HG03280 (cell line): ENCODE data around the gene UNC93B1.
"Not testable (repeated sequence)": the region's sequence is repeated elsewhere in the genome, so short reads cannot be mapped to it uniquely, and the experiment has no call there.

Experiments
- ATAC-seq: cut with Tn5 transposase; IDR thresholded peaks from one replicate; pipeline ENCODE4 v1.9.1; 2021; ENCODE audit warnings: mild to moderate bottlenecking, moderate library complexity; ENCODE audit not compliant: unreplicated experiment

UNC93B1 gene

DNA sequence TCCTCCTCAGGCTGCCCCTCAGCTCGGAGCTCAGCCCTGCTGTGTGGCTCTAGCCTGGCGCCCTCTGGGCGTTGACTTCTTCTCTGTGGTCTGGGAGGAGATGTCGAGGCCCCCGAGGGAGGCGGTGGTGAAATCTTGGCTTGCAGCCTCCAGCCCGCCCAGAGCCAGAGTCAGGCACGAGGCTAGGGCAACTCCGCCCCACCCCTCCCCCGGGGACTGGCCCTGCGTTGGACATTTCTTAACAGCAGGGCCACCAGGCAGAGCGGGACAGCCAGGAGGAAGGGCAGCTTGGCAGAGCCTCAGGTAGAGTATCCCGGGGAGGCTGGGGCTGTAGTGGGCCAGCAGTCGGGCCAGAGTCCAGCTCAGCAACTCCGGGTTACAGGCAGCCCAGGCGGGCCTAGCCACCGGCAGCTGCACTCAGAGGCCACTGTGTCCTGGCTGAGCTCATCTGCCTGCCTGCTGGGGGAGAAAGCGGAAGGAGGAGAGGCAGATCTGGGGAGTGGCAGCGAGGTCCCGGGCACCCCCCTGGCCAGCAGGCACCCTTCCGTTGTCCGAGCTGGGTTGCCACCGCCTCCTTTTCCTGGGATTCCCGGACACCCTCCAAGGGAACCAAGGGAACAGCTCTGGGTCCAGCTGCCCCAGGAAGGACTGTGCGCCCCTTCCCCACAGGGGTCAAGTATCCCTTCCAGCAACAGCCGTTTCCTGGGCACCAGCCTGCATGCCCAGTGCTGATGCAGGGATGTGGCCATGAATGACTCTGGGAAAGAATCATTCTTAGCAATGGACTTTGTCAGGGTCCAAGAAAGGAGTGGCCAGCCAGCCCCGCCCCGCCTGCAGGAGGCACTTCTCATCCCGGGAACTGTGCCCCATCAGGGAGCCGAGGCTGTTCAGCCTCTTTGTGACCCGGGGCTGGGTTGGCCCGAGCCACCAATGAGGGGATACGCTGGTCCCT is 6.5 kb upstream of the UNC93B1 start, which contains the start of gene ALDH3B1:
TSS of gene ALDH3B1 (plus strand) at position 238 of the 952 bp plus-strand sequence. CDS start 4,971 bp downstream, outside the sequence.
- no peak for ATAC-seq

DNA sequence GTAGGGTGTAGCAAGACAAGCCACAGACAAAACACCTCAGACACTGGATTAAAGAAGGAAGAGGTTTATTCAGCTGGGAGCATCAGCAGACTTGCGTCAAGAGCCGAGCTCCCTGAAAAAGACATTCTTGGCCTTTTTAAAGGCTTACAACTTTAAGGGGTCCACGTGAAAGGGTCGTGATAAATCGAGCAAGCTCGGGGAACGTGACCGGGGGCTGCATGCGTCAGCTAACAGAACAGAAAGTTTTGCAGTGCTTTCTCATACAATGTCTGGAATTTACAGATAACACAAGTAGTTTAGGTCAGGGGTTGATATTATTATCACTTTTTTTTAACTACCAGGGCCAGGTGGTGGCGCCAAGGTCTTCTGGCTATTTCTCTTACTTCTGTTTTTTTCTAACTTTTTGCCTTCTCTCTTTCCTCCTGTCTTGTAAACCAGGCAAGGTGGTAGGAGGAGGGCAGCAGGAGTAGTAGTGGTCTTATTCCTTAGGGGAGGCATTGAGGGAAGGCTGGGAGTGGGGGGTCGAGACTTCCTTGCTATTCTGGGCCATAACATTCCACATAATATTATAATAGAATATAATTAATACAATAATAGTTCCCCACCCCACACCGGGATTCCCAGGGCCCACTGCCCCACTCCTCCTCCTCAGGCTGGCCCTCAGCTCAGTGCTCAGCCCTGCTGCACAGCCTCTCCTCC is 5.6 kb upstream of the UNC93B1 start:
- no peak for ATAC-seq

DNA sequence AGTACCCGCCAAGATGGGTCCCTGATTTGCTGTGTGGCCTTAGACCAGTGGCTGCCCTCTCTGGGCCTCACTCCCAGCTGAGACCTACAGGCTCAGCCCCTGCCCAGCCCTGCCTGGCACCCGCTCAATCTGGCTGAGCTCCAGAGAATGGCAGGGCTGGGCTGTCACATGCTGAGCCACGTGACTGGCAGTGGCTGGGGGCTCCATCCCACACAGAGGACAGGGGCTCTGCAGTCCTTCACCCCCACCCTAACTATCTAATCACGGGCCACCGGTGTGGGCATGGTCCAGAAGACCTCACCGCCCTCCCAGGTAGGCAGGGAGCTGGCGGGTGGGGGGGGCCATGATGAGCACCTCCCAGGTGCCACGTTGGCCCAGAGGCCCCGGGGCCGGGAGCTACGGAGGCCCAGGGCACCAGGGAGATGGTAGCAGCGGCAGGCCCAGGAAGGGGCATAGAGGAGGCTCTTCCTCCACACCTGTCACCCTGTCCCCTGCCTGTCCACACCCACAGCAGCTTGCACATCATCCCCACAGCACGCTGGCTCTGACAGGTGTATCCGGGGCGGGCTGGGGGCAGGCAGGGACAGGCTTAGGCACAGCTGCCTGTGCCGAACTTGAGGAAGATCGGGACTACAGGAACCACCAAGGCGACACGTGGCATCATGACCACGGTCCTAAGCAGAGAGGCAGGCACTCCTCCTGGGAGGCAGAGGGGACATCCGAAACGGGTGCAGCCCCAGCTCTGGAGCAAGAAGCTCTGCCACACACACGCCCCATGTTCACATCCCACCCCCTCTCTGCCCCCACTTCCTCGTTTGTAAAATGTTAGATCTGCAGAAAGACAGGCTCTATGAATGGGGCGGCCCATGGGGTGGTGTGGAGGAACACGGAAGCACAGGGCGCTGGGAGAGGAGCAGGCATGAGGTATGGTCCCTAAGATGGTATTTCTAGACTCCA is 4.8 kb upstream of the UNC93B1 start:
- no peak for ATAC-seq

DNA sequence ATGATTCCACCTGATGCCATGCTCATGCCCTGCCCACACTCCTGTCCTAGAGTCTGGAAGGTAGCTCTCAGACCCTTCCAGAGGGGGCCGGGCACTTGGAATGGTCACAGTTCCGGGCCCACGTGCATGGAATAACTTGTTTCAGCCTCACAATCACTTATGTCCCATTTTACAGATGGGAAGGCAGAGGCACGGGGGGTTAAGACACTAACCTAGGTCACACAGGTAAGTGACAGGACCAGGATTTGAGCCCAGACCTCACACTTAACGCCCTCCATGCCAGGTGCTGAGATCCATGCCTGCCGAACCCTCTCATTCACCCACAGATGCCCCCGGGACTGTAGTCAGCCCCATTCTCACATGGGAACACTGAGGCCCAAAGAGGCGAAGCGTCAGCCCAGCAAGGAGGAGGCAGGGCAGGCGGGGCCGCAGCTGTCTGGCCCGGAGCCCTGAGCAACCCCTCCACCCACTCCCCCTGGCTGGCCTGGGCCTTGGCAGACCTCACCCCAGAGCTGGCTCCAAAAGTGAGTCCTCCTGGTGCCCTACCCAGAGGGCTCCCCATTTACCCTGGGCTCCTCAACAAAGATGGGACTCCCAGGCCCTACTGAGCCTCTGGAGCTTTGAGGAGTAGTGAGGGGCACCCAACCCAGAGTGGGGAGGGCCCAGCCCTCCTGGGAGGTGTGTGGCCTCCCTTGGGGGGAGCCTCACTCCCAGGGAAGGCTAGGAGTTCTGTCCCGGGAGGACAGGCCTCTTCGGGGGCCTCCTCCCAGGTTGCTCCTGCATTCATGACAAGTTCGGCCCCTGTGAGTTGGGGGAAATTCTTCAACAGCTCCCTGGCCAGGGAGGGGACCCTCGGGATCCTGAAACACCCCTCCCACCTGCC is 3.8 kb upstream of the UNC93B1 start:
- no peak for ATAC-seq

DNA sequence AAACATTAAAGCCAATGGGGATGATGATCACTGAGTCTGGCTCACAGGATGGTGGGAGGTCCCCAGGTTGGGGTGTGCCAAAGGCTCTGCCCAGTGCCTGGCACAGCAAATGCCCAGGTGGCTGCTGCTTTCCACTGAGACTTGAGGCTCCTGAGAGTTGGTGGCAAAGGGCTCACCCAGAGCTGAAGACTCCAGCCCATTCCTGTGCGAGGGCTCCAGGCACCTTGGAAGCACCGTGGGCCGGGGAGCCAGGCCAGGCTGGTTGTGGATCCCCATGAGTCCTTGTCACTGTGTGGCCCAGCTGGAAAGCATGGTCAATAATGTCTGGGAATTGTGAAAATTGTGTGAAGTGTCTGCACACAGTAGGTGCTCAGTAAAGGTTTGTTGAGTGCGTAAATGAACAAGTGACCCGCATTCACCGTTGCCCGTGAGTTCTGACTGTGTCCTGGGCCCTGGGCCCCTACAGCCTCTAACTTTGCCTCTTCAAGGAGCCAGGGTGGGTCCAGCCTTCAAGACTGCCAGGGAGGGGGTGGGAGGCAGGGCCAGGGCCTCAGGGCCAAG is 2.8 kb upstream of the UNC93B1 start:
- ATAC-seq, result no peak

DNA sequence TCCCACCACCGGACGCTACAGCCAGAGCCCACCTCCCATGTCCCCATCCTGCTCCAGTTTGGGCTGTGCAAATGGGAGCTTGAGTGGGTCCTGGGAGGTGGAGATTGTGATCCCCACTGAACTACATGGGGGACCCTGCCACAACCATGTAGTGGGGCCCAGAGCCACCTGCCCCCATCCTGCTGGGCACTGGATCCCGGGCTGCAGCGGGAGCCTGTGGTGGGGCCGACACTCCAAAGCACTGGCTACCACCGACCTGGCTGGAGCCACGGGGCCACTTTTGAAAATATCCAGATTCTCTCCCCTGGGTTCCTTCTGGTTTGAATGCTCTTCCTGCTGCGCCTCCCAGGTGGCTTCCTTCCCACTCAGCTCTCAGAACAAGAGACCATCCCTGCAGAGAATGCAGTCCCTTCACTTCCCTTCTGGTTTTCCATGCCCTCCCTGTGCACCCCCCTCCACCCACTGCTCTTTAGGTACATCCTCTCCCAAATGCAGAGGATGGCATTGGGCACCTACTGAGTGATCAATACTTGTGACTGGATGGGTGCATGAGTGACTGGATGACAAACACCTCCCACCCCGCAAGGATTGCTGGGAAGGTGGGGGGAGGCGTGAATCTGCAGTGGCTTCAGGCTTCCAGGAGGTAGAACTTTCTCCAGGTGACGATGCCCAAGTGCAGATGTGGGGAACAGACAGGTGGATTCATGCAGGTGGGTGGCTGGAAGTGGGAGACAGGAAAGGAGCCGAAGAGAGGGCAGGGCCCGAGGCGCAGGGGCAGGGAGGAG is 846 bp upstream of the UNC93B1 start:
- ATAC-seq, result no peak

DNA sequence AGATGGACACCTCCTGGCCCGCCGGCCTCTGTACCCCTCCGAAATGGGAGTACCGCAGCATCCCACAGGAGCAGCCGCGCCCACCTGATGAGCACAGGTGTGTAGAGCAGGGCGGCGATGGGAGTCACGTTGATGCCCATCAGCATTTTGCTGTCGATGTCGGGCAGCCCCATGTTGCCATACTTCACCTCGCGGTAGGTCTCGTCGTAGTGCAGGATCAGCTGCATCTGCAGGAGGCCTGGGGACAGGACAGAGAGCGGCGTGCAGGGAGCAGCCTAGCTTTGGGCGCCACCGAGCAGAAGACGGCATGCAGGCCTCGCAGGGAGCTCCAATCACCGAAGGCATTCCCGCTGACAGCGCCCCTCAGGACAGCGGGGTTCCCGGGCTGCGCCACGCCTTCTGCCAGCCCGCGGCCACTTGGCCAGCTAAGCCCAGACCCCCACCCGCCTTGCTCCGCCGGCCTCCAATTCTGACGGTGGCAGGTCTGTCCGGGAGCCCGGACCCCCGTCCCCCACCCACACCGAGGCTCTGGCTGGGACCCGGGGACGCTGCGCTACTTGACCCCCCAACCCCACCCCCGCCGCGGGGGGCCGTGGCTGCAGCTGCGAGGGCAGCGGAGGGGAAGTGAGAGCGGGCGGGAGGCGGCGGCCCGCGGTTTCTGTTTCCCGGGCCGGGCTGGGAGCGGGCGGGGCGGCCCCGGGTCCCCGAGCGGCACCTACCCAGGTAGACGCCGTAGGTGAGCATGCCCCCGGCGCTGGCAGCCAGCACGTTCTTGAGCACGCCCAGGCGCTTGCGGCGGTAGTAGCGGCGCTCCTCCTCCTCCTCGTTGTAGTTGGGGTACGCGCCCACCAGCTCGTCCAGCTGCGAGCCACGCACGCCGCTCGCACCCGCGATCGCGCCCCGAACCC is 705 bp downstream of the UNC93B1 start:
- peak; percentile 41 for ATAC-seq

DNA sequence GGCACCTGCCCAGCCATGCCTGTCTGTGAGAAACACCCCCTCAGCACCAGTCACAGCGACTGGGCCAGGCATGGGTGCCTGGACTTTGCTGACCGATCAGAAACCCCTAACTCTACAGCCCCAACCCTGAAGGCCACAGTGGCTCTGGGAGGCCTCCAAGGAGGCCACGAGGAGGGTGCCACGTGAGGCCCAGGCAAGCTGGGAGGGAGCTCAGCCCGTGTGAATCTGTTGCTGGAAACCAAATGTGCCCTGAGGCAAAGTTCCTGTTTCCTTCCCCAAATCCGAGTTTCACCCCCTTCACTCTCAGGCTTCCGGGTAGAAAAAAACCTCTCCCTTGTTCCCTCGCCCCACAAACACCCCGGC is 1.3 kb downstream of the UNC93B1 start:
- peak; percentile 6 for ATAC-seq

DNA sequence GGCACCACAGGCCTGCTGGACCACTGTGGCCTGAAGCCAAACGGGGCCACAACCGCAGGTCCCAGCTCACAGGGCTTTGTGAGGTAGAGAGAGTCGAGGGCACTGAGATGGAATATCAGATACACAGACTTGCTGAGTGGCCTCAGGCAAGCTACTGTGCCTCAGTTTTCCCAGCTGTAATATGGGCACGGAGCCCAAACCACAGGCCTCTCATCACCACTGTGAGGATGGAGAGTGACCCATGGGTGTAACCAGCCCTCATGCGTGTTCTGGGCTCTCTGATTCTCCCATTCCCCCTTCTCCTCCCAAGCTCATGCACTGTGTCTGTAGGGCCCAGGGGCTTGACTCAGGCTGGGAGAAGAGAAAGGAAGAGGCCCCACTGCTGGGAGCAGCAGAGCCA is 4.2 kb downstream of the UNC93B1 start:
- no peak for ATAC-seq

DNA sequence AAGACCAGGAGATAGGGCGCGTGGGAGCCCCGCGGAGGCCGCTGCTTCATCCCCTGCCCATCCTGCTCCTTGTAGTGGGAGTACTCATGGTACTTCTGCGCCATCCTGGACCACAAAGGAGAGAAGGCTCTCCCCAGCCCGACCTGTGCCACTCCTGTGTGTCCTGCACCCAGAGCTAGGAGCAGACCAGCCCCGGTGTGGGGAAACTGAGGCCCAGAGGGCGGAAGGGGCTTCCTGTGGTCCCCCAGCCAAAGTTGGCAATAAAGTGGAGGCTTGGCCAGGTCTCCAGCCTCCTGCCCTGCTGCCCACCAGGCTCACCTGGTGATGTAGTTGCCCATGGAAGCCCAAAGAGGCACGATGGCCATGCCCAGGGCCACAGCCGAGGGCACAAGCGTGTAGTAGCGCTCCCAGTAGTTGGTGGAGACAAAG is 4.7 kb downstream of the UNC93B1 start:
- no peak for ATAC-seq

DNA sequence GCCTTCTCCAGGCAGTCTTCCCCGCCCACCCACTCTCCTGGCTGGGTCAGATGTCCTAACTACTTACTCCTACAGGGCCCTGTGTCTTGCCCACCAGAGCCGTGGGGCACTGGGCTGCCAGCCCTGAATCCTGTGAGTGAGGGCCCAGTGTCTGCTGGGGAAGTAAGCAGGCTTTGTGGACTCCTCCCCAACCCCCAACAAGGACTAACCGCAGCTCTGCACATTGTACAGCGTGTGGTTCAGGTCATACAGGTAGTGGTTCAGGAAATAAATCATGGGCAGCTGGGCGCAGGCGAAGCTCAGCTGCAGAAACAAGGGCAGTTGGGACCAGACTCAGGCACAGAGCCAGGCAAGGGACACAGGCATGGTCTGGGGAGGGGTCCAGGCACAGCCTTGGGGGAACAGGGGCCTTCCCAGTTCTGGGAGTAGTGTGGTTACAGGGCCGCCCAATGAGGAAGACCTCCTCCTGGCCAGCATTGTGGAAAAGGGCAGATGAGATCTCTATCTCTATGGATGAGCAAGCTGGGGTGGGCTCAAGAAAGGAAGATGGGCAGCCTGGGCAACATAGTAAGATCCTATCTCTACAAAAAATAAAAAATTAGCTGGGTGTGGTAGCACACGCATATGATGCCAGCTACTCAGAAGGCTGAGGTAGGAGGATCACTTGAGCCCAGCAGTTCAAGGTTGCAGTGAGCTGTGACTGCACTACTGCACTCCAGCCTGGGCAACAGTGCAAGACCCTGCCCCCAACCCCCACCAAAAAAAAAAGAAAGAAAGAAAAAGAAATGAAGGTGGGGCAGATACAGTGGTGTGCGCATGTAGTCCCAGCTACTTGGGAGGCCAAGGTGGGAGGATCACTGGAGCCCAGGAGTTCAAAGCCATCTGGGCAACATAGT is 5.5 kb downstream of the UNC93B1 start:
- no peak for ATAC-seq

DNA sequence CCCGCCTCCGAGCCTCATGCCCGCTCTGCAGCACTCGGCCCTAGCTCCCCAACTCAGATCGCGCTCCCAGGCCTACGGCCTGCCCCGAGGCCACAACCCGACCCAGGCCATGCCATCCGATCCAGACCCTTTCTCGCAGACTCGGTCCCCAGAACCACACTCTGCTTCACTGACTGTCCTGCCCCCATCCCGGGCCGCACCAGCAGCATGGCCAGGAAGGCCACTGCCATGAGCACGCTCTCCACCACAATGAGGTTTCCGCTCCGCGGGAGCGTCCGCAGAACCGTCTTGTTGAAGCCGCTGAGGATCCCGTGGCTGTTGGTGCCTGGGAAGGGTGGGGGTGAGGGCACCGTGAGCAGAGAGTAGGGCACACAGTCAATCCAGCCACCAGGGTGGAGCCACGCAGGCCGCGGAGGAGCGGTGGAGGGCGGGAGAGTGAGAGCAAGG is 6.4 kb downstream of the UNC93B1 start:
- no peak for ATAC-seq

DNA sequence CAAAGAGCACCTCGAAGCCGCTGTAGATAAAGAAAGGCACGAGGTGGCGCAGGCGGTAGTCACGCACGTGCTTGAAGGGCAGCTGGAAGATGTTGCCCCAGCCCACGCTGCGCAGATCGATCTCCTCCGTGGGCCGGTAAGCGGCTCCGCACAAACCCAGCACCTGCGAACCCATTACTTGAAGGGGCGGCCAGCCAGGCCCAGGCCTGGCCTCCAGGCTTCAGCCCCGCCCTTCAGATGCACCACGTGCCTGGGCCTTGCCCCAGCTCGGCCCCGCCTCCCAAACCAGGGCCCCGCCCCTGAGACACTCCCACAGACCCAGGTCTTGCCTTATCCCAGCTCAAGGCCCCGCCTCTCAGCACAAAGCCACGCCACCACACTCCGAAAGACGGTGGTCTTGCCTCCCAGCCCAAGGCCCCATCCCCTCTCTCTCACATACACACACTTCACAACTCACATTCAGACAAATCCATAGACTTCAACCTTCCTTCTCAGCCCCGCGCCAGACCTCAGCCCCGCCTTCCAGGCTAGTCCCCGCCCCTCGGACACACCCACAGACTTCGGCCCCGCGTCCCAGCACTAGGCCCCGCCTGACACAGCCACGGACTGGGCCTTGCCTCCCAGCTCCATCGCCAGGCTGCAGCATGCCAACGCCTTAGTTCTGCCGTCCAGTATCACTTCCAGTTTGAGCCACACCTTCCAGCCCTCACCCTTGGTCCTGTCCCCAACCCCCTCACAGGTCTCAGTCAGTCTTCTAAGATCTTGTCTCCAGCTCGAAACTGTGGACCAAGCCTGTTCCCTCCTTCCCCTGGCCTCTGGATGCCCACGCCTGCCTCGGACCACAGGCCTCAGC is 7.0 kb downstream of the UNC93B1 start:
- no peak for ATAC-seq

DNA sequence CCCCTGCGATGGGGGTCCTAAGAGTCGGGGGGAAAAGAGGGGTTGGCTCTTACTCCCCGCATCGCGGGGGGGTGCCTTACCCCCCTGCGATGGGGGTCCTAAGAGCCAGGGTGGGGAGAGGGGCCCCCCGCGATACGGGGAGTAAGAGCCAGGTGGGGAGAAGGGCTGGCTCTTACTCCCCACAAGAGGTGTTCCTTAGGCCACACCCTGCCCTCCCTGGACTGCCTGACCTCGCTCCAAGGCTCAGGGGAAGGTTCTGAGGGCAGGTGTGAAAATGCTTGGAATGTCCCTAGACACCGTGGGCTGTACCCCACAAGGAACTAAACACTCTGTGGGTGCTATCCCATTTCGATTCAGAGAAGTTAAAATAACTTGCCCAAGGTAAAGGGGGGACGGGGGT is 7.8 kb downstream of the UNC93B1 start:
- ATAC-seq, result no peak

DNA sequence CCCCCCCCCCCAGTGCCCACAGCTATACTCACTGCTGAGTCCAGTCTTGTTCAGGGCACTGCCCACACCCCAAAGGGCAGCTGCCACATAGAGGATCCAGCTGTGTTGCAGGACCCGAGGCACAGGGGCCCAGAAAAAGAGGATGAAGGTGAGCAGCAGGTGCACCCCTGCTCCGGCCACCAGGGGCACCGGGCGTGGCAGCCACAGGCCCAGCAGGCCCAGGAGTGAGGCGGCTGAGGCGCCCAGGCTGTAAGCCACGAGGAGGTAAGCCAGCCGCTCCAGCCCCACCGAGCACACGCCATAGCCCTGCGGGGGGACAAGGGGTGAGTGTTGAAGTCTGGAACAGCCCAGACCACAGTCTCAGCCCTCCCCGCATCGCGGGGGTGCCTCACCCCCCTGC is 8.3 kb downstream of the UNC93B1 start:
- not testable (repeated sequence) for ATAC-seq

DNA sequence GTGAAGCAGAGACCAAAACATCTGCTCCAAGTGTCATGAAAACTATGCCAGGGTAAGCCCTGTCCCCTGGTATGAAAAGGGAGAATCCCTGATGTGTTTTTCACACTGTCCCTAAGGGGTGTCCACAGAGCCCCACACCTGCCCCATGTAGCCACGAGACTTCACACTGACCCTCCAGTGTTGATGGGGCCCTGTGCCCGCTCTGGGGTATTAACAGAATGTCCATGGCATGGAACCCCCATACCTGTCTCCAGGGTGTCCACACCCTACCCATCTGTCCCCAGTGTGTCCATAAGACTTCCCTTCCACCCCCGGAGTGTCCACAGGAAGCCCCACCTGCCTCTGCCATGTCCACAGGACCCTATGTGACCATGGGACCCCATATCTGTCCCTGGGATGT is 8.8 kb downstream of the UNC93B1 start:
- not testable (repeated sequence) for ATAC-seq
